Measurements from ENCODE around the gene WDR48. TPM values are rescaled to one million over a fixed set of nuclear protein-coding genes. Genes with fewer than 3 reads are reported as not detected.

WDR48 gene
- total RNA-seq, 1 donor from 2014 or later: 36.7 TPM

DNA sequence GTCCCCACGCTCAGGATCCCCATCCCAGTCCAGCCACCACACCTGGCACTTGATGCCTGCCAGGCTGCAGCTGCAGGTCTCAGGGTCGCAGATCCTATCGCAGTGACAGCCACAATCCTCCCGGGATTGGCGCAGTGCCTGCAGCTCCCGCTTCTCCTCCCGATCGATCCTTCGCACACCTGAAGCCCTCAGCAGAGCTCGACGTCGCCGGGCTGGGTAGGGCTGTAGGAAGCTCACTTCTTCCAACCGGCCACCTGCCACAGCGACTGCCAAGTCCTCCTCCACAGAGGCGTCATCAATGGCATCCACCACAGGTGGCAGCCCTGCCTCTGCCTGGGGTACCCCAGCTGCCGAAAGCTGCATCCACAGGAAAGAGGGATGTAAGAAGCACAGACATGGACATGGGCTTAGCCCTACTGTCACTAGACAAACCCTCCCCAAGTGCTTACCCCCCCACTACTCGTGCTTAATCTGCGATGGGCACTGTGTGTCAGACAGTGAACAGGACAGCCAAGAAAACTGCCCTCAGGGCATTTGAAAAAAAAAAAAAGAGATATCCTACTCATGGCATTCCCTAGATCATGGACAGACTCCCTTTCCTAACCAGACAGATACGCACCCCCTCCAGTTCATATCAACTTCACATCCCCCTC is 92.4 kb downstream of the WDR48 start:
- no peaks in the 10 kb centered on the region for H3K9me3 ChIP-seq
- H3K4me3 ChIP-seq: no peak overlapping the region
- TF ChIP-seq, protein P1, sequence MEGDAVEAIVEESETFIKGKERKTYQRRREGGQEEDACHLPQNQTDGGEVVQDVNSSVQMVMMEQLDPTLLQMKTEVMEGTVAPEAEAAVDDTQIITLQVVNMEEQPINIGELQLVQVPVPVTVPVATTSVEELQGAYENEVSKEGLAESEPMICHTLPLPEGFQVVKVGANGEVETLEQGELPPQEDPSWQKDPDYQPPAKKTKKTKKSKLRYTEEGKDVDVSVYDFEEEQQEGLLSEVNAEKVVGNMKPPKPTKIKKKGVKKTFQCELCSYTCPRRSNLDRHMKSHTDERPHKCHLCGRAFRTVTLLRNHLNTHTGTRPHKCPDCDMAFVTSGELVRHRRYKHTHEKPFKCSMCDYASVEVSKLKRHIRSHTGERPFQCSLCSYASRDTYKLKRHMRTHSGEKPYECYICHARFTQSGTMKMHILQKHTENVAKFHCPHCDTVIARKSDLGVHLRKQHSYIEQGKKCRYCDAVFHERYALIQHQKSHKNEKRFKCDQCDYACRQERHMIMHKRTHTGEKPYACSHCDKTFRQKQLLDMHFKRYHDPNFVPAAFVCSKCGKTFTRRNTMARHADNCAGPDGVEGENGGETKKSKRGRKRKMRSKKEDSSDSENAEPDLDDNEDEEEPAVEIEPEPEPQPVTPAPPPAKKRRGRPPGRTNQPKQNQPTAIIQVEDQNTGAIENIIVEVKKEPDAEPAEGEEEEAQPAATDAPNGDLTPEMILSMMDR (IDR thresholded peaks at IDR 0.05): no peak
- H3K27ac ChIP-seq: no peak overlapping the region
- DNase-seq: no peak
- H3K36me3 ChIP-seq: peaks cover 60% of the 10 kb centered on the region
- H3K4me1 ChIP-seq: peaks cover 73% of the 10 kb centered on the region
- no peaks in the 10 kb centered on the region for H3K27me3 ChIP-seq
- intact Hi-C loops (cut with DNase I): no loop called here
- no peak for ATAC-seq

DNA sequence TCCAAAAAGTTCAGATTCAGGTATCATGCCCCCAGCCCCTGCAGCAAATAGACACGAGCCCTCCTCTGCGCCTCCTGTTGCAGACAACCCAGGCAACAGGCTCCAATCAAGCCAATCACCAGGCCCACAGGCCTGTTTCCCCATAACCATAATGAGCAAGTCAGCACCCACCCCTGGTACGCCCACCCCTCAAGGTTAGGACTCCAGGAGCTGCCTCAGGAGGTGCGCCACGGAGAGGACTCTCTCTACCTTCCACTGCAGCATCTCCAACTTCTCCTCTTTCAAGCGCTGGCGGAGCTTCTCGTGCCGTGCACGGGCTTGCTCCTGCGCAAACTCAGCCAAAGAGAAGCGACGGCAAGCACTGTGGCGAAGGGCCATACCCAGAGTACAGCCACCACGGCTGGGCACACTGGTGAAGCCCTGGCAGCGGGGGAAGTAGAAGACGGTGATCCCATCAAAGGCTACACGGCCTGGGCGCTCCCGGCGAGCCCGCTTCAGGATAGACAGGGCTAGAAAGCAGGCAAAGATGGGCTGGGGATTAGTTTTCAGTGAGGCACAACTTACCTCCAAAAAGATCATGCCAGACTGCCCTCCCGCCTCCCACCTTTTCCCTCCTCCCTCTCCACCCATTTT is 93.0 kb downstream of the WDR48 start:
- Histone ChIP-seq H3K4me3 (no peak overlapping the region), H3K27me3 (no peaks in the 10 kb centered on the region), H3K4me1 (peaks cover 79% of the 10 kb centered on the region), H3K27ac (no peak overlapping the region), H3K36me3 (peaks cover 60% of the 10 kb centered on the region), H3K9me3 (no peaks in the 10 kb centered on the region)
- TF ChIP-seq, protein P1 (IDR thresholded peaks at IDR 0.05): no peak
- intact Hi-C loops (cut with DNase I): no loop called here
- no peak for ATAC-seq
- DNase-seq: no peak

DNA sequence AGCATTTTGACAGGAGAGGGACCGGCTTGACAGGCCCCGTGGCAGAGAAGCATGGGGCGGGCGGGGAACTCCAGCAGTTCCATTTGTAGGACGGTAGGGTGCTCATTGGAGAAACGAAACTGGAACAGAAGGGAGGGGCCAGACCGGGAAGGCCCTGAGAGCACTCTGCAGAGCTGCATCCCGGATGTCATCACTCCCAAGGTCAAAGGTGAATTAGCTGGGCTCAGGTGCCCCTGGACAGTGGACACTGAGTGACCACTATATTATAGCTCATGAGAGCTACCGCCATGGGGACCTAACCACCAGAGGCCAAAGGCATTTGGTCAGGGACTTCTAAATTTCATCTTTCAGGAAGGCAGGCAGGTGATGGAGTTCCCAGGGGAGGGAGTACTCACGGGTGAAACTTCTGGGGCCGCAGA is 94.3 kb downstream of the WDR48 start:
- TF ChIP-seq, protein P1 (IDR thresholded peaks at IDR 0.05): peak; percentile 38
- Histone ChIP-seq H3K4me1 (peaks cover 81% of the 10 kb centered on the region), H3K27me3 (no peaks in the 10 kb centered on the region), H3K27ac (peak overlapping the region; percentile 70), H3K4me3 (no peak overlapping the region), H3K9me3 (no peaks in the 10 kb centered on the region), H3K36me3 (peaks cover 49% of the 10 kb centered on the region)
- intact Hi-C loops (cut with DNase I): no loop called here
- ATAC-seq (peak; percentile 50), DNase-seq (peak; percentile 78)

Small RNA genes lying within 50 kb of the gene (microRNA-seq; reads per million reads assigned to microRNA genes)
- gene MIR6822 (ENCODE audit: borderline microRNAs expressed): not detected

Other genes starting within 250 kb of the WDR48 start
- gene SCN10A, start 235.8 kb upstream of the WDR48 start, total RNA-seq: not detected
- gene SCN11A, start 72 bp upstream of the WDR48 start, total RNA-seq: 0.14 TPM
- 86.9 TPM for gene GORASP1, start 55.6 kb downstream of the WDR48 start, total RNA-seq
- 11.6 TPM for gene TTC21A, start 55.7 kb downstream of the WDR48 start, total RNA-seq
- gene CSRNP1, start 101.6 kb downstream of the WDR48 start, total RNA-seq: 89.3 TPM
- gene XIRP1, start 140.6 kb downstream of the WDR48 start, total RNA-seq: not detected
- 8.3 TPM for gene CX3CR1, start 228.0 kb downstream of the WDR48 start, total RNA-seq

Measured in upper lobe of right lung (tissue), 1 donor.